DMS 273 (cell line): ENCODE data around the gene DOCK3.
"Not testable (repeated sequence)": the region's sequence is repeated elsewhere in the genome, so short reads cannot be mapped to it uniquely, and the experiment has no call there.

Experiments
- DNase-seq: peaks from one replicate; lab custom pipeline; 2025; ENCODE audit not compliant: unreplicated experiment; lab: John Stamatoyannopoulos, UW

Gene DOCK3

DNA sequence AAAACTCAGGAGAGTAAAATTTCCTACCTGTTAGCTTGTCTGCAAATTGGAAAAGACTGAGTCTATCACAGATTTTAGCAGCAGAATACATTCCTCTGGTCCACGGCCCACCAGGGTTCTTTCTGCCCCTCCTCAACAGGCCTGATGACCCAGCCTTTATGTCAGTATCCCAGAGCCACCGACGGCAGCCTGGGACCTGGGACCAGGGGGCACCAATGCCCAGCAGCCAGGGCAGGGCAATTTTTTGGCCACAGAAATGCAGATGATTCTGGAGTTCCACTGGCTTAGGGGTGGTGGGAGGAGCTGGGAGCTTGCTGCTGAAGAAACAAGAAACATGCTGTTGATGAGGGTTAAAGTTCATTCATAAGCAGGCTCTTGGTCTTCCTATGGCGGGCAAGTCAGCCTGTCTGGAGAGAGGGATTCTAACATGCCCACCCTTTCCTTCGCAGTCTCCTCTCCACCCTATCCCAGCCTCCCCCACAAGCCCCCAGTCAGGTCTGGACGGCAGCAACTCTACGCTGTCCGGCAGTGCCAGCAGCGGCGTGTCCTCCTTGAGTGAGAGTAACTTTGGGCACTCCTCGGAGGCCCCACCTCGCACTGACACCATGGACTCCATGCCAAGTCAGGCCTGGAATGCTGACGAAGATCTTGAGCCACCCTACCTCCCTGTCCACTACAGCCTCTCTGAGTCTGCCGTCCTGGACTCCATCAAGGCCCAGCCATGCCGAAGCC is 706.0 kb downstream of the DOCK3 start:
- no peak for DNase-seq

DNA sequence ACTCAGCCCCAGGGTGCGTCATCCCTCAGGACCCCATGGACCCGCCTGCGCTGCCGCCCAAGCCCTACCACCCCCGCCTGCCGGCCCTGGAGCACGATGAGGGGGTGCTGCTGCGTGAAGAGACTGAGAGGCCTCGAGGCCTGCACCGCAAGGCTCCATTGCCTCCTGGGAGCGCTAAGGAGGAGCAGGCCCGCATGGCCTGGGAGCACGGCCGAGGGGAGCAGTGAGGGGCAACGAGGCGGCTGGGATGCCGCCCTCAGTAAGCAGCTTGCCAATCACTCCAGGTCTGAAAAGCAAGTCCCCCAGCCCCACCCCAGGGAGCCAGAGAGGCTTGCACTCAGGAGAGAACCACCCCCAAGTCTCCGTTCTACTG is 706.6 kb downstream of the DOCK3 start:
- no peak for DNase-seq

DNA sequence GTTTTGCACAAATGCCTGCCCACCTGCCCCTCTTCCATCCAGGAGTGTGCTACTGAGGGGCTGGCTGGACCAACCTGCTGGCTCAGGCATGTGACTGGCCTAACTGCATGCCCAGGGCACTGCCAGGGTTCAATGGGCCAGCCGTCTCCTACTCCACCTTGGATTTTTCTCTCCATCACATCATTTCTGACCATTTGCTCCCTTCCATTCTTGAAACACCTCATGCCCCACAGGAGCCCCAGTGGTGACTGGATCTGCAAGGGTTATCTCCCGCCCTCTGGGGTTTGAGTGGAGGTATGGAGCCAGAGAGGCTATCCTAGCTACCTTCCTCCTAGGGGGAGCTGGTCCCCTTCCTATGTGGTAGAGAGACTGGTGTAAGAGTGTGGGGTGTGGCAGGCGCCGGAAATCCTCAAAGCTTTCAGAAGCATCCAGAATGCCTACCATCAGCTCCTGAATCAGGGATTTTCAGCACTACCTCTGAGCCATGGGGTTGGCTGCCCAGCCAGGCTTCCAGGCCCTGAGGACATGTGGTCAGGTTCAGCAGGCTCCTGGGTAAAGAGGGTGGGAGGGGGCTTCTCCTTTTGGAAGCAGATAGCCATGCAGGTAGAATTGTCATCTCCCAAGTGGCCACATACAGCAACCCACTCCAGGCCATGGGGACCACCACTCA is 707.5 kb downstream of the DOCK3 start:
- no peak for DNase-seq

DNA sequence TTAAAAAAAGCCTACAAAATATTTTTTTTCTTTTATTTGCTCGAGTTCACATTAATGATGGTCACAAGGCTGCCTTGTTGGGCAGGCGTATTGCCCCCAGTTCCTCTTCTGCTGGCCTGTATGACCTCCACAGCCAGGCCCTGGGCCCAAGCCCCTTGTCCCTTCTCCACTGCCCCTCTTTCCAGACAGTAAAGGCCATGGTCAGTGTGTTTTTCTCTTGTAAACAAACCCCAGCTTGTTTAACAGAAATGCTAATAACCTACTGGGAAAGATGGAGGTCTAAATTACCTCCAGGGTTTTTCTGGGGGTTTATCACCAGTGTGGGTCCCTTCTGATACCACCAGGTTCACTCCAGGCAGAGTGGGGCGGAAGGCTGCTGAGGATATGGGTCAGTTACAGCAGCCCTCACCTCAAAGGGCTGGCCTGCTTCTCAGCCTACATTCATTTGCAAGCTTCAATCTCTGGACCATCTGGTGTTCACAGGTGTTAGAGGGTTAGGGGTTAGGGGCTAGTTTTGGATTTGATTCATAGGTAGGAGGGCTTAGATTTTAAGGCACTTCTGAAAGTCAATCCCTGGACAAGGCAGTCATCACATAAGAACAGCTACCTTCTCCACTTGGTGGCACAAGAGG is 708.3 kb downstream of the DOCK3 start:
- DNase-seq, result peak; percentile 50

DNA sequence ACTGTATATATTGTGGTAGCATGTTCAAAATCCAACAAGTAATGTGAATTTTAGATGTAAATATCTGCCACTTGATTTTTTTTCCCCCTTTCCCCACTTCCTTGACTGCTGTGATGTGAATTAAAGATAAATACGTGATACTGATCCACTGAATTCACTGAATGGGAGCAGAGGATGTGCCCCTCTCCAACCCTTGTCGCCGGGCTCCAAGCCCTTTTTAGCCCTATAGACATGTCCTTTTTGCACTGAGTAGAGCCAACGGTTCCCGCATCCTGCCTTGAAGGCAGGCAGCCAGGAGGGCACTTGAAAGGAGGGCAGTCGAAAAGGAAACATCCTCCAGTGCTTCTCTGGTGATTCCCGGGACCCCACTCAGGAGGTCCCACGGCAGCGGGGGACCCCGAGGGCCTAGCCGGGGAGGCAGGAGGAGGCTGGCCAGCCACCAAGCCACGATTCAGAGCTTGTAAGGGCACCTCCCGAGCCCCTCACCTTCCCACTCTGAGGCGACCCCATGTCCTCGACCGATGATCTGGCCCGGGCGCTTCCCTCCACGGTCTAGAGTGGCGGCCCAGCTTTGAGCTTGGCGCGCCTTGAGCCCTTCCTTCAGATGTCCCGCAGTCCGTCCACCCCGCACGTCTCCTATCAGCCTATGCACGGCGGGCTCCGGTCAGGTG is 709.5 kb downstream of the DOCK3 start:
- peak; percentile 59 for DNase-seq

DNA sequence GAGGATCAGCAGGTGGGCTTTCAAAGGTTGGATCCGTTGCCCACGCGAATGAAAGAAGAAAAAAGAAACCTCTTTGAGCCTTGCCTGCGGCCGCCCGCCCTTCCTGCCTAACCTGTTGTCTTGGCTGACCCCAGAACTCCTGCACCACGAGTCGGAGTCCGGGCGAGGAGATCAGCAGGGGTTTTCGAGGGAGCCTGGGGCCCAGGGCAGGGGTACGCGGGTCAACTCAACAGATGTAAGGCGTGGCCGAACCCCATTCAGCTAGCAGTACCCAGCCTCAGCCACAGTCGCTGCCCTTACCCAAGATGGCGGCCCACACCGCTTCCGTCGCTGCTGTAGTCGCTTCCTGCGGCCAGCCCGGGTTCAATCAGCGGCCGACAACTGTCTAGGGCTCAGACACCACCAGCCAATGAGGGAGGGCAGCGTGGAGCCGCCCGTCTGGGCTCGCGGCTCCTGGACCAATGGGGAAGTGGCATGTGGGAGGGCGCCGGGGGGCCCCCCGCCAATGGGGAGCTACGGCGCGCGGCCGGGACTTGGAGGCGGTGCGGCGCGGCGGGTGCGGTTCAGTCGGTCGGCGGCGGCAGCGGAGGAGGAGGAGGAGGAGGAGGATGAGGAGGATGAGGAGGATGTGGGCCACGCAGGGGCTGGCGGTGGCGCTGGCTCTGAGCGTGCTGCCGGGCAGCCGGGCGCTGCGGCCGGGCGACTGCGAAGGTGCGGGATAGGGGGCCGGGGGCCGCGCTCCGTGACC is 710.2 kb downstream of the DOCK3 start, which contains the start of gene MANF:
Gene MANF, plus strand, starts transcription at position 566 of the 748 bp plus-strand sequence. Its CDS starts 52 bp downstream, at position 618.
- DNase-seq, result peak; percentile 97

DNA sequence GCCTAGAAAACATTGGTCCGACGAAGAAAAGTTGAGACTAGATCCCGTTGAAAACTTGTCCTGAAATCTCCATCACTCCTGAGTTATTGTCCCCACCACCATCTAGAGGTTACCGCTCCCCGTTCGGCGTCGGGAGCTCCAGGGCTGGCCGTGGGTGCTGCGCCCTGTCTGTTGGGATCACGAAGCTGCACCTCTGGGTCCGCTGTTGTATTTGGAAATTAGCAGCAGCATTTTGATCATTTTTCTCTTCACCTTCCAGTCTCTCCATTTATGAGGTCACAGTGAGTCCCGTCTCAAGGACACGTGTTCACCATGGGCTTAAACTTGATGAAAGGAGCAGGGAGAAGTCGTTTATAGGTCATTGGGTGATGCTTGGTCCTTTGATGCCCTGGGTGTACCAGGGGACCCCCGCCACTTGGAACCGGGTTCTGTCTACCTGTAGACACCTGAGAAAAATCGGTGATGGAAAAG is 710.9 kb downstream of the DOCK3 start:
- peak; percentile 44 for DNase-seq

DNA sequence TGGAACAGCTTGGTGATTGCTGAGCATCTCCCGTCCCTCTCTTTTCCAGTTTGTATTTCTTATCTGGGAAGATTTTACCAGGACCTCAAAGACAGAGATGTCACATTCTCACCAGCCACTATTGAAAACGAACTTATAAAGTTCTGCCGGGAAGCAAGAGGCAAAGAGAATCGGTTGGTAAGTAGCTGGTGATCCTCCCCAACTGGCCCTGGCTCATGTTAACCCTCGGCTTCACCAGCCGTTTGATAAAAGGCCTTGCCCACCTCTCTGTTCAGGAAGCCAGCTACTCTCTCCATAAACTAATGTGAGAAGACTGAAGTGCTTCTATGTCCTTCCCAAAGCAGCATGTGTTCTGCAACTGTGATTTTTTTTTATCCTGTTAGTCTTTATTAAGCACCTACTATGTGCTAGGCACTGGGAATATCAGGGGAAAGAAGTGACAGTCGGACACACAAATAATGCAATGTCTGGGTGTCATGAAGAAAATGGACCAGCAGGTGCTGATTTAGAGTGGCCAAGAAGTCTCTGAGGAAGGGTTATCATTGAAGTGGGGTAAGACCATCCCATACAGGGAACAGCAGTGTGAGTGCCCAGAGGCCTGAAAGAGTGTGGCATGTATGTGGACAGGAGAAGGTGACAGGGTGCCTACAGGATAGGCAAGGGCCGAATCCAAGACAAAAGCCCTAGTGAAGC is 711.6 kb downstream of the DOCK3 start:
- peak; percentile 10 for DNase-seq

DNA sequence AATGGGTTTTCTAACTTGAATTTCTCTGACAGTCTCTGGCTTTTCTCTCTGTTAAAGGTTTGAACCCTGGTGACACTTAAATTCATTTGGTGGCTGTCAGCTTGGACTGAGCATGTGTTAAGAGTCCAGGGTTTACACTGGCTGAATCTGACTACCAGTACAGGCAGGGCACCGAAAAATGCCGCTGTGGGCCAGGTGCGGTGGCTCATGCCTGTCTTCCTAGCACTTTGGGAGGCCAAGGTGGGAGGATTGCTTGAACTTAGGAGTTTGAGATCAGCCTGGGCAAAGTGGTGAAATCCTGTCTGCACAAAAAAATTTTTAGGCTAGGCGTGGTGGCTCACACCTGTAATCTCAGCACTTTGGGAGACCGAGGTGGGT is 712.1 kb downstream of the DOCK3 start:
- DNase-seq, result no peak

DNA sequence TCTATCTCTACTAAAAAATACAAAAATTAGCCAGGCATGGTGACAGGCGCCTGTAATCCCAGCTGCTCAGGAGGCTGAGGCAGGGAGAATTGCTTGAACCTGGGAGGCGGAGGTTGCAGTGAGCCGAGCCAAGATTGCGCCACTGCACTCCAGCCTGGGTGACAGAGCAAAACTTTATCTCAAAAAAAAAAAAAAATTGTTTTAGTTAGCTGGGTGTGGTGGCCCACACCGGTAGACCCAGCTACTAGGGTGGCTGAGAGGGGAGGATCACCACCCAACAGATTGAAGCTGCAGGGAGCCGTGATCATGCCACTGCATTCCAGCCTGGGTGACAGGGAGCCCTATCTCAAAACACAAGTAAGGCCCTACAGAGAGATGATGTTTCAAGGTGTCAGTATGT is 712.6 kb downstream of the DOCK3 start:
- DNase-seq, result not testable (repeated sequence)

DNA sequence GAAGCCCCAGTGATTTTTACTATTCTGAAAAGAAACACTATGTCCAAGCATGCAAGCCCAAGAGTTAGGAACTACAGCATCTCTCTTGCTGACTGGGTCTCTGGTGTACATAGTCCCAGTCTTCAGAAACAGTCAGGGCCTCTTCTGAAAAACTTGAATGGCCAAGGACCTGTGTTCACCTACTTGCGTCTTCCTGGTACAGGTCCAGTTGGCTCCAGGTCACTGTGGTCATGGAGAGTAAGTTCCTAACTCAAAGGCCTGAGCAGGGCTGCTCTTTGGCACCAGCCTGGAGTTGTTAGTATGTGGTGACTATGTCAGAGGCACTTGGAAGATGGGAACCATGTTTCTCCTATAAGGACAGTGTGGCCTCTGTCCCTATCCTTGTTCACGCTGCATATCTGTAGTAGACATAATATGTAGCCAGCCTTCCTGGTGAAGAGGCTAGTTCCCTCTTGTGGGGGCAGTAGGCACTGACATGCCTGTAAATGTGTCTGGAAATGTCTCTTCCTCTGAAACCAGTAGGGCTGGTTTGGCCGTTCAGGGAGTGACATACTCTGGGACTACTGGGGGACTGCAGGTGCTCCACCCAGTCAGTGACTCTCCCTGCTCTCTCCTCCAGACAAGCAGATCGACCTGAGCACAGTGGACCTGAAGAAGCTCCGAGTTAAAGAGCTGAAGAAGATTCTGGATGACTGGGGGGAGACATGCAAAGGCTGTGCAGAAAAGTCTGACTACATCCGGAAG is 713.7 kb downstream of the DOCK3 start:
- peak; percentile 31 for DNase-seq

DNA sequence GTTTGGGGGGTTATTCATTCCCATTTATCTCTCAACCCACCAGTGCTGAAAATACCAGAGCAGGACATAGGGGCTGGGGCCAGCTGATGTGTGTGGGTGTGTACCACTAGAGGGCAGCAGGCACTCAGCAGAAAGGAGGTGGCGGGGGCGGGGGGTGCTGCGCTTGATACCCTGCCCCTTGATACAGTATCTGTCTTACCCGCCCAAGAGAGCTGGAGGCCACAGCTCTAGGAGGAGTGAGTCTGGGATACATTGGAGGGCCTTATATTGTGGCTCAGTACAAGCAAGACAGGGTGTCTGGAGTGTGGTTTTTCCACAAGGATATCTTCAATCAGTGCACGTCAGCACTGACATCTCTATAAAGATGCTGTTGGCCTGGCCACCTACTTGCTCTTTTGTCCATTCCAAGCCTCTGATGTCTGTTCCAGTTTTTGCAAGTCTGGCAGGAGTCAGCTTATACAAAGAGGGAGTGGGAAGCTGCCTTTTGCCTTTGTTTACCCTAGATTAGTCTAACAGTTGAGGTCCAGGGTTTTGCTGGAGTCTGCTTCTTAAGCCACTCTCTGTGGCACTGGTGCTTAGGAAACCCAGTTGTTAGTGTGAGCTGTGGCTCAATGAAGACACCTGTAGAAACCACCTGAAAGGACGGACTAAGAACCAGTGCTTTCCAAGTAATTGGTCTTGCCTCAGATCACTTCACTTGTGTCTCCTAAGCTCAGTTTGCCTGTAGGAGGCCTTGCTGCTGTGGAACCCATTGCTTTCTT is 714.9 kb downstream of the DOCK3 start:
- peak; percentile 71 for DNase-seq

DNA sequence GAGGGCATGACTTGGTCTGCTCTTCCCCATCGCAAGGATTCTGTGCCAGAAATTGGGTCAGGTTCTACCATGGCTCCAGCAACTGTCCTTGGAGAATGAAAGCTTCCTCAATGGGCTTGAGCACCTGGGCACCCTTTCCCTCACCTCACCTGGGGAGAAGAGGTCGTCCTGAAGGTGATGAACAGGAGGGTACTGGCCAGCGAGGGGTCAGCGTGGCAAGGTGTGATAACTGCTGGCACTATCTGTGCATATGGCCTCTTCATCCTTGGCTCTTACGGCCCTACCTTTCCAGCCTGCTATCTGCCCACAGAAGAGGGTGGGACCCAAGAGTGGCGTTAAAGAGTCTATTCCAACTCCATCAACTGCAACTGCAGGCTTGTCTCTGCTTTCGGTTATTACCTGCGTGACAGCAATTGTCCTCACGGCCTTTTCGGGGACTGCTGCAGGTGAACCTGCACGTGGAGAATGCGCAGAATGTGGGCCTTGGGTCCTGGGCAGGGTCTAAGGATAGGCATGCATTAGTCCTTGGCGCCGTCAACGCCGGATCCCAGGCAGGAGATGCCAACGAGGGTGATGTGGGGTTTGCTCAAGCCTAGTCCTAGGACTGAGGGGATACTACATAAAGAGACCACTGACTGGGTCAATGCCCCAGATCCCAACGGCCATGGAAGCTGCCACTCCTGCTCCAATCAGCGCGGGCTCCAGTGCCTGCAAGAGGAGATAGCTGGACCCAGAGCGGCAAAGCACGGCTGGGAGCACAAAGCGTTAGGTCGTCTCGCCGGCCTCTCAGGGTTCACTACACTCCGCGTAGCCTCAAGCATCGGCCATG is 715.7 kb downstream of the DOCK3 start:
- no peak for DNase-seq

DNA sequence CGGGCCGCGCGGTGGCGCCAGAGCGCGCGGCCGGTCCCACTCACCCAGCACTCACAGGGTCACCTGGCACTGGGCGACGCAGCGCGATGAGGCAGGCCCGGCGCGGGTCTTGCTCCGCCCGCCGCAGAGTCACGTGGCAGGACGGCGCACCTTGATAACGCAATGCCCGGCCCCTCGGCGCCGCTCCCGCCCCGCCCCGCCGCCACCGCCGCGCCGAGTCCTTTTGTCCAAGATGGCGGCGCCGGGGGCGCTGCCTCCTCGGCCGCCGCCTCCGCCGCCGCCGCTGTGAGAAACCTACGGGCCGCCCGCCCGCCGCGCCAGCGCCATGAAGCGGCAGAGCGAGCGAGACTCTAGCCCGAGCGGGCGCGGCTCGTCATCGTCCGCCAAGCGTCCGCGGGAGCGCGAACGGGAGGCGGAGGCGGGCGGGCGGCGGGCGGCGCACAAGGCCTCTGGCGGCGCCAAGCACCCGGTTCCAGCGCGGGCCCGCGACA is 716.4 kb downstream of the DOCK3 start, which contains the start of gene RBM15B:
Gene RBM15B, plus strand, starts transcription at position 211 of the 491 bp plus-strand sequence. Its CDS starts 115 bp downstream, at position 326.
- DNase-seq, result peak; percentile 97

DNA sequence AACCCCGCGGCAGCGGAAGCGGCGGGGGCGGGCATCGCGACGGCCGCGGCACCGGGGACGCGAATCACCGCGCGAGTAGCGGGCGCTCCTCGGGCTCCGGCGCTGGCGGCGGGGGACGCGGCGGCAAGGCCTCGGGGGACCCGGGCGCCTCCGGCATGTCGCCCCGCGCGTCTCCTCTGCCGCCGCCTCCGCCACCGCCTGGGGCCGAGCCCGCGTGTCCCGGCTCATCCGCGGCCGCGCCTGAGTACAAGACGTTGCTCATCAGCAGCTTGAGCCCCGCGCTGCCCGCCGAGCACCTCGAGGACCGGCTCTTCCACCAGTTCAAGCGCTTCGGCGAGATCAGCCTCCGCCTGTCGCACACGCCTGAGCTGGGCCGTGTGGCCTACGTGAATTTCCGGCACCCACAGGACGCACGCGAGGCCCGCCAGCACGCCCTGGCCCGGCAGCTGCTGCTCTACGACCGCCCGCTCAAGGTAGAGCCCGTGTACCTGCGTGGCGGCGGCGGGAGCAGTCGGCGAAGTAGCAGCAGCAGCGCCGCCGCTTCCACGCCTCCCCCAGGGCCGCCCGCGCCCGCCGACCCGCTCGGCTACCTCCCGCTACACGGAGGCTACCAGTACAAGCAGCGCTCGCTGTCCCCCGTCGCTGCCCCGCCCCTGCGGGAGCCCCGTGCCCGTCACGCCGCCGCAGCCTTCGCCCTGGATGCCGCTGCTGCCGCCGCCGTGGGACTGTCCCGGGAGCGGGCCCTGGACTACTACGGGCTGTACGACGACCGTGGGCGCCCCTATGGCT is 717.0 kb downstream of the DOCK3 start:
- peak; percentile 59 for DNase-seq

DNA sequence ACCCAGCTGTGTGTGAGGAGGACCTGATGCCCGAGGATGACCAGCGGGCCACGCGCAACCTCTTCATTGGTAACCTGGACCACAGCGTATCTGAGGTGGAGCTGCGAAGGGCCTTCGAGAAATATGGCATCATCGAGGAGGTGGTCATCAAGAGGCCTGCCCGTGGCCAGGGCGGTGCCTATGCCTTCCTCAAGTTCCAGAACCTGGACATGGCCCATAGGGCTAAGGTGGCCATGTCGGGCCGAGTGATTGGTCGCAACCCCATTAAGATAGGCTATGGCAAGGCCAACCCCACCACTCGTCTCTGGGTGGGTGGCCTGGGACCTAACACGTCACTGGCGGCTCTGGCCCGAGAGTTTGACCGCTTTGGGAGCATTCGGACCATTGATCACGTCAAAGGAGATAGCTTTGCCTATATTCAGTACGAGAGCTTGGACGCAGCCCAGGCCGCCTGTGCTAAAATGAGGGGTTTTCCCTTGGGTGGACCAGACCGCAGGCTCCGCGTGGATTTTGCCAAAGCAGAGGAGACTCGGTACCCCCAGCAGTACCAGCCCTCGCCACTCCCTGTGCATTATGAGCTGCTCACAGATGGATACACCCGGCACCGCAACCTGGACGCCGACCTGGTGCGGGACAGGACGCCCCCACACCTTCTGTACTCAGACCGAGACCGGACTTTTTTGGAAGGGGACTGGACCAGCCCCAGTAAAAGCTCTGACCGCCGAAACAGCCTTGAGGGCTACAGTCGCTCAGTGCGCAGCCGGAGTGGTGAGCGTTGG is 717.8 kb downstream of the DOCK3 start:
- DNase-seq, result no peak
